HepG2 (cell line): ENCODE results near the gene SNRPD3. TPM values are rescaled to one million over a fixed set of nuclear protein-coding genes. Genes with fewer than 3 reads are reported as not detected.

Experiments used
- CHCHD3 ChIP-seq: sonication (generic); formaldehyde crosslinking; IDR thresholded peaks from 2 replicates; pipeline ENCODE4 v1.8.0; 2022; ENCODE audit warnings: mild to moderate bottlenecking, missing genetic modification reagents, moderate library complexity
- GLI4 ChIP-seq: sonication (generic); formaldehyde crosslinking; IDR thresholded peaks from 2 replicates; pipeline ENCODE4 v1.5.1; 2020; ENCODE audit warnings: missing genetic modification reagents, mild to moderate bottlenecking, moderate library complexity, borderline replicate concordance
- HOXA9 ChIP-seq: sonication (generic); formaldehyde crosslinking; IDR thresholded peaks from 2 replicates; pipeline ENCODE4 v1.8.1; 2022; ENCODE audit warnings: missing genetic modification reagents, mild to moderate bottlenecking, moderate library complexity, borderline replicate concordance
- MYC ChIP-seq: sonication (generic); formaldehyde crosslinking; IDR thresholded peaks from 2 replicates; pipeline ENCODE4 v1.9.0; 2021; ENCODE audit warnings: missing genetic modification reagents, borderline replicate concordance
- NONO ChIP-seq, 2 experiments: fragments of 450-650 bp in 1 of 2; sonication (generic) in 1 of 2; formaldehyde crosslinking in 1 of 2; IDR thresholded peaks in 1 of 2; conservative IDR thresholded peaks in 1 of 2; 2 replicates each; pipeline versions ENCODE4 v1.6.1 to v1.8.0; 2017 to 2022; ENCODE audit warnings: mild to moderate bottlenecking in 1 of 2, missing genetic modification reagents in 1 of 2, moderate library complexity in 1 of 2
- NPAS2 ChIP-seq: sonication (generic); formaldehyde crosslinking; IDR thresholded peaks from 2 replicates; pipeline ENCODE4 v1.8.0; 2022; ENCODE audit warnings: mild to moderate bottlenecking, missing genetic modification reagents, borderline replicate concordance
- PHF20 ChIP-seq: sonication (generic); formaldehyde crosslinking; IDR thresholded peaks from 2 replicates; pipeline ENCODE4 v1.5.0; 2020; ENCODE audit warnings: mild to moderate bottlenecking, missing genetic modification reagents
- ZBTB49 ChIP-seq: sonication (generic); formaldehyde crosslinking; IDR thresholded peaks from 2 replicates; pipeline ENCODE4 v1.4.0; 2020; ENCODE audit warnings: missing genetic modification reagents, borderline replicate concordance
- ZNF143 ChIP-seq: sonication (generic); formaldehyde crosslinking; IDR thresholded peaks from 2 replicates; pipeline ENCODE4 v1.4.0; 2020; ENCODE audit warnings: missing genetic modification reagents
- ZNF232 ChIP-seq: sonication (generic); formaldehyde crosslinking; IDR thresholded peaks from 2 replicates; pipeline ENCODE4 v1.4.0; 2020; ENCODE audit warnings: missing genetic modification reagents, borderline replicate concordance
- ZNF543 ChIP-seq: sonication (generic); formaldehyde crosslinking; IDR thresholded peaks from 2 replicates; pipeline ENCODE4 v1.4.0; 2020; ENCODE audit warnings: mild to moderate bottlenecking, missing genetic modification reagents
- ZNF549 ChIP-seq: sonication (generic); formaldehyde crosslinking; IDR thresholded peaks from 2 replicates; pipeline ENCODE4 v1.5.0; 2020; ENCODE audit warnings: missing genetic modification reagents
- ZNF609 ChIP-seq: sonication (generic); formaldehyde crosslinking; IDR thresholded peaks from 2 replicates; pipeline ENCODE4 v1.4.0; 2020; ENCODE audit warnings: mild to moderate bottlenecking, missing genetic modification reagents, borderline replicate concordance
- ZNF687 ChIP-seq: sonication (generic); formaldehyde crosslinking; IDR thresholded peaks from 2 replicates; pipeline ENCODE4 v1.5.1; 2020; ENCODE audit warnings: mild to moderate bottlenecking, missing genetic modification reagents, moderate library complexity
- ZNF776 ChIP-seq: sonication (generic); formaldehyde crosslinking; IDR thresholded peaks from 2 replicates; pipeline ENCODE4 v1.4.0; 2020; ENCODE audit warnings: mild to moderate bottlenecking, missing genetic modification reagents
- ZNF784 ChIP-seq: sonication (generic); formaldehyde crosslinking; IDR thresholded peaks from 2 replicates; pipeline ENCODE4 v1.5.1; 2020; ENCODE audit warnings: missing genetic modification reagents, mild to moderate bottlenecking, borderline replicate concordance
- polyA plus RNA-seq, 8 experiments: library from polyadenylated mRNA; depleted of rRNA in 3 of 8; stranded (reverse) in 7 of 8; unstranded in 1 of 8; fragments of >200 nt; fragmentation: Illumina TruSeq in 4 of 8; extraction: Trizol in 4 of 8; gene quantifications; 2 replicates each; pipeline versions ENCODE4 v1.2.1 to v1.2.3, GENCODE V29; 2011 to 2016; ENCODE audit warnings: low read depth in 4 of 8, missing spikeins in 1 of 8, mixed read lengths in 1 of 8; ENCODE audit not compliant: insufficient read depth in 1 of 8
- total RNA-seq, 5 experiments: library from RNA; depleted of rRNA; stranded (reverse); fragments of >200 nt; fragmentation: Illumina TruSeq; extraction: Trizol; gene quantifications; 2 replicates each; pipeline ENCODE4 v1.2.3, GENCODE V29; 2016; ENCODE audit warnings: low read depth in 1 of 5

Gene SNRPD3
- total and polyA plus RNA-seq, 2 of the 13 experiments (the other 11 are each of a cell fraction or from before 2014, with no cell fraction given): 110 to 209 TPM

GRCh38 chr22:24588381-24588756, 32.6 kb downstream of the SNRPD3 start (continued):
- TF ChIP-seq ZNF687 (CRISPR knock-in tag) (peak; percentile 63), ZNF143 (no peak), ZNF776 (no peak), ZNF609 (CRISPR knock-in tag) (no peak), ZNF543 (CRISPR knock-in tag) (no peak), GLI4 (no peak), MYC (CRISPR knock-in tag) (peak; percentile 19; the same call in 1 of the 2 replicates), ZNF232 (CRISPR knock-in tag) (no peak), ZNF784 (CRISPR knock-in tag) (no peak), NONO (IDR thresholded peaks at IDR 0.05) (no peak), NONO (CRISPR knock-in tag; conservative IDR thresholded peaks at IDR 0.05) (no peak), HOXA9 (no peak), ZBTB49 (CRISPR knock-in tag) (no peak), ZNF549 (CRISPR knock-in tag) (no peak), NPAS2 (CRISPR knock-in tag) (no peak), CHCHD3 (CRISPR knock-in tag) (no peak), PHF20 (no peak)
